H7 (cell line): ENCODE measurements around the gene ELFN2. TPM values are rescaled to one million over a fixed set of nuclear protein-coding genes. Genes with fewer than 3 reads are reported as not detected.

Experiments used
- DNase-seq: peaks from one replicate; pipeline ENCODE4 v3.0.0; 2012
- H3K27me3 ChIP-seq: 2 replicates; pipeline ENCODE4 v1.6.0; 2011; ENCODE audit warnings: mild to moderate bottlenecking, low read length; ENCODE audit not compliant: control insufficient read depth, insufficient read depth
- H3K36me3 ChIP-seq: replicated peaks from 2 replicates; pipeline ENCODE4 v1.5.1; 2011; ENCODE audit warnings: low read length; ENCODE audit not compliant: control insufficient read depth, insufficient read depth
- H3K4me3 ChIP-seq: 2 replicates; pipeline ENCODE4 v1.5.1; 2011; ENCODE audit warnings: low read depth, mild to moderate bottlenecking, control low read depth, low read length, moderate library complexity; ENCODE audit not compliant: insufficient read depth
- total RNA-seq: library from RNA; depleted of rRNA; stranded (reverse); fragments of >200 nt; shearing (Covaris generic); gene quantifications from 2 replicates; pipeline ENCODE4 v1.2.3, GENCODE V29; 2014; rRNA removed

ELFN2 gene
- total RNA-seq, 1 experiment from 2014 or later = 0.14 TPM

- DNase-seq = peak; percentile 73
Measured at GRCh38 chr22:37318364-37319109, 108.7 kb downstream of the ELFN2 start.

More at GRCh38 chr22:37318364-37319109, 108.7 kb downstream of the ELFN2 start:
- H3K27me3 ChIP-seq = peaks cover 2% of the 10 kb centered on the region; the same call in 1 of the 2 replicates
- H3K36me3 ChIP-seq = no peaks in the 10 kb centered on the region
- H3K4me3 ChIP-seq = no peak overlapping the region

Other genes starting within 250 kb of the ELFN2 start
- 4.9 and 5.4 TPM in 2 replicates for gene C1QTNF6, start 239.2 kb downstream of the ELFN2 start, total RNA-seq
- 0.21 TPM in 1 of 2 replicates, not detected in the other for gene SSTR3, start 215.0 kb downstream of the ELFN2 start, total RNA-seq
- 9.4 and 9.6 TPM in 2 replicates for gene RAC2, start 183.2 kb downstream of the ELFN2 start, total RNA-seq
- gene CYTH4, start 145.0 kb downstream of the ELFN2 start, total RNA-seq = not detected in 2 replicates
- 1.3 and 5.1 TPM in 2 replicates for gene MFNG, start 58.9 kb upstream of the ELFN2 start, total RNA-seq
- gene CARD10, start 91.9 kb upstream of the ELFN2 start, total RNA-seq = 16.5 and 18.4 TPM in 2 replicates
- gene CDC42EP1, start 133.0 kb upstream of the ELFN2 start, total RNA-seq = 13.3 and 22.5 TPM in 2 replicates
- not detected in 2 replicates for gene LGALS2, start 152.6 kb upstream of the ELFN2 start, total RNA-seq
- gene GGA1, start 181.4 kb upstream of the ELFN2 start, total RNA-seq = 67.9 and 98.6 TPM in 2 replicates
- gene SH3BP1, start 212.2 kb upstream of the ELFN2 start, total RNA-seq = 30.0 and 35.2 TPM in 2 replicates
- gene PDXP, start 231.2 kb upstream of the ELFN2 start, total RNA-seq = 54.1 and 60.9 TPM in 2 replicates
- gene LGALS1, start 248.2 kb upstream of the ELFN2 start, total RNA-seq = 183 and 206 TPM in 2 replicates